Measurements from ENCODE around the gene FAAP100. TPM values are rescaled to one million over a fixed set of nuclear protein-coding genes. Genes with fewer than 3 reads are reported as not detected.

Gene FAAP100
- polyA plus RNA-seq, 1 donor (not counting 4 experiments of a cell fraction or from before 2014, with no cell fraction given) = 3.8 TPM

DNA sequence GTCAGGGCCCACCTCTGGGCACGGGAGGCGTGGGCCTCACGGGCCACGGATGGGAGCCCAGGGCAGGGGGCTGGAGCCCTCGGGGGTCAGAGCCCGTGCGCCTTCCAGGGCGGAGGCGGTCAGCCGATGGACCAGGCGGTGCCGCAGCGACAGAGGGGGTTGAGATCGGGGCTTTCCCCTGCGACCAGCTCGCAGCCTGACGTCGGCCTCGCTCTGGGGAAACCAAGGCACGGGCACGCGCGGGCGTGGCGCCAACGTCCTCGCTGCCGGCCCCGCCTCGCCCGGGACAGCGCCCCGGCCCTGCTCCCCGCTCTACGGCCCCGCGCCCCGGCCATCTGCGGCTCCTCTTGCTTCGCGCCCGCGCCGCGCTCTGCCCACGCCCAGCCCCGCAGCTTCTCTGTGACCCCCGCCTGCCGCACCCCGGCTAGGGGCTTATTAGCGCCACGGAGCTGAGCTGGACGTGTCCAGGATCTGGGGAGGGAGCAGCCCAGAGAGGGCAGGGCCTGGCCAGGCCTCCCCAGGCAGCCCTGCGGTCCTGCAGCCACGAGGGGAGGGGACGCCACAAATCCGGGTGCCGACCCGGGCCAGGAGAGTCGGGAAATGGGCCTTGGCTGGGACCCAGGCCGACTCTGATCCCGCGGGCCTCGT is 53.1 kb downstream of the FAAP100 start:
- Histone ChIP-seq H2AFZ (ENCODE audit: control insufficient read depth, low read length) (no peak overlapping the region), H3K27ac (ENCODE audit: control insufficient read depth, insufficient read depth, low read length) (no peak overlapping the region), H4K20me1 (ENCODE audit: control insufficient read depth, extremely low read depth, insufficient read depth, low read length) (no peaks in the 10 kb centered on the region), H3K9me3 (ENCODE audit: control insufficient read depth, low read depth, low read length) (no peaks in the 10 kb centered on the region), H3K4me1 (ENCODE audit: control insufficient read depth, extremely low read depth, insufficient read depth, low read length) (no peaks in the 10 kb centered on the region), H3K4me2 (ENCODE audit: control insufficient read depth, extremely low read depth, insufficient read depth, low read depth, low read length) (no peak overlapping the region), H3K9ac (ENCODE audit: control insufficient read depth, extremely low read depth, insufficient read depth, low read length) (no peak overlapping the region), H3K27me3 (ENCODE audit: control insufficient read depth, extremely low read depth, insufficient read depth, low read length) (peaks cover 28% of the 10 kb centered on the region), H3K36me3 (ENCODE audit: control insufficient read depth in 2 of 2, extremely low read depth in 1 of 2, insufficient read depth in 2 of 2, low read length in 2 of 2) (no peaks in the 10 kb centered on the region), H3K9me1 (ENCODE audit: control insufficient read depth, extremely low read depth, insufficient read depth, low read length) (no peaks in the 10 kb centered on the region), H3K79me2 (ENCODE audit: control insufficient read depth, insufficient read depth, low read length) (no peaks in the 10 kb centered on the region), H3K4me3 (ENCODE audit: control insufficient read depth in 2 of 3, extremely low read depth in 1 of 3, insufficient read depth in 2 of 3, low read depth in 1 of 3, low read length in 3 of 3) (no peak overlapping the region)
- no peak for TF ChIP-seq EZH2 (IDR thresholded peaks at IDR 0.05; ENCODE audit: low read length)
- TF ChIP-seq, protein P1, sequence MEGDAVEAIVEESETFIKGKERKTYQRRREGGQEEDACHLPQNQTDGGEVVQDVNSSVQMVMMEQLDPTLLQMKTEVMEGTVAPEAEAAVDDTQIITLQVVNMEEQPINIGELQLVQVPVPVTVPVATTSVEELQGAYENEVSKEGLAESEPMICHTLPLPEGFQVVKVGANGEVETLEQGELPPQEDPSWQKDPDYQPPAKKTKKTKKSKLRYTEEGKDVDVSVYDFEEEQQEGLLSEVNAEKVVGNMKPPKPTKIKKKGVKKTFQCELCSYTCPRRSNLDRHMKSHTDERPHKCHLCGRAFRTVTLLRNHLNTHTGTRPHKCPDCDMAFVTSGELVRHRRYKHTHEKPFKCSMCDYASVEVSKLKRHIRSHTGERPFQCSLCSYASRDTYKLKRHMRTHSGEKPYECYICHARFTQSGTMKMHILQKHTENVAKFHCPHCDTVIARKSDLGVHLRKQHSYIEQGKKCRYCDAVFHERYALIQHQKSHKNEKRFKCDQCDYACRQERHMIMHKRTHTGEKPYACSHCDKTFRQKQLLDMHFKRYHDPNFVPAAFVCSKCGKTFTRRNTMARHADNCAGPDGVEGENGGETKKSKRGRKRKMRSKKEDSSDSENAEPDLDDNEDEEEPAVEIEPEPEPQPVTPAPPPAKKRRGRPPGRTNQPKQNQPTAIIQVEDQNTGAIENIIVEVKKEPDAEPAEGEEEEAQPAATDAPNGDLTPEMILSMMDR (optimal IDR thresholded peaks at IDR 0.05 in 1 of 3, IDR thresholded peaks at IDR 0.05 in 1 of 3, conservative IDR thresholded peaks at IDR 0.05 in 1 of 3; ENCODE audit: extremely low read depth in 1 of 3, insufficient read depth in 2 of 3, low read length in 3 of 3) = no peak
- no peak for DNase-seq (ENCODE audit: low read depth, low spot score)
- dilution Hi-C loops (cut with MboI; ENCODE audit: extremely low pct_ligation_motif_present, low sequenced_read_pairs) = no loop called here
- no peak for FAIRE-seq

DNA sequence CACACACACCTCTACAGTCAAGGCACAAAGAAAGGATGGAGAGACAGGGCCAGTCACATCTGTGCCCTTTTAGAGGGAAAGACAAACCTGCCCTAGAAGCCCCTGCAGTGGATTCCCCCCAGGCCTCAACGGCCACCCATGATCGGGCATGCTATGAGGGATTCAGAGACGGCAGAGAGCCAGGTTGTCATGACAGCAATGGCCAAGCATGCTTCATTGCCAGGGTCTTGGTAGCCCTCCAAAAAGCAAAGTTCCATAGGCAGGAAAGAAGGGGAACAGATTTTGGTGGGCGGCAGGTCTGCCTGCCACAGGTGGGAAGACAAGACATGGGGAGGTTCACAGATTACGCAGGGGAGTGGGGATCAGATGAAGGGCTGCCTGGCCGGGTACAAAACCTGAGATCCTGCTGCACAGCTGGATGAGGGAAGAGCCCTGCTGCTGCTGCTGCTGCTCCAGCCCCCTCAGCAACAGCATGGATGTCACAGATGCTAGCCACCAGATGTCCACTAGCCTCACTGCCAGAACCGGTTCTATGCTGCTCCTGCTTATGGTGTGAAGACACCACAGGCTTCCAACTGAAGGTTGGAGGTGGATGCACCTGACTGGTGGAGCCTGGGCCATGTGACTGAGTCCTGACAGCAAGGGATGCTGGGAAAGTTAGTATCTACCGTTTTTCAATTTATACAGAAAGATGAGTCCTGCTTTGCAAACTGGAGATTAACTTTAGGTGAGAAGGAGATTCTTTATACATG is 57.4 kb downstream of the FAAP100 start:
- H3K27me3 ChIP-seq (ENCODE audit: control insufficient read depth, extremely low read depth, insufficient read depth, low read length) = peaks cover 39% of the 10 kb centered on the region
- no peaks in the 10 kb centered on the region for H3K79me2 ChIP-seq (ENCODE audit: control insufficient read depth, insufficient read depth, low read length)
- TF ChIP-seq, protein P1 (optimal IDR thresholded peaks at IDR 0.05 in 1 of 3, IDR thresholded peaks at IDR 0.05 in 1 of 3, conservative IDR thresholded peaks at IDR 0.05 in 1 of 3; ENCODE audit: extremely low read depth in 1 of 3, insufficient read depth in 2 of 3, low read length in 3 of 3) = no peak
- TF ChIP-seq EZH2 (IDR thresholded peaks at IDR 0.05; ENCODE audit: low read length) = no peak
- no peaks in the 10 kb centered on the region for H3K36me3 ChIP-seq (ENCODE audit: control insufficient read depth in 2 of 2, extremely low read depth in 1 of 2, insufficient read depth in 2 of 2, low read length in 2 of 2)
- H3K9ac ChIP-seq (ENCODE audit: control insufficient read depth, extremely low read depth, insufficient read depth, low read length) = no peak overlapping the region
- DNase-seq (ENCODE audit: low read depth, low spot score) (no peak), FAIRE-seq (no peak)
- no peaks in the 10 kb centered on the region for H3K9me1 ChIP-seq (ENCODE audit: control insufficient read depth, extremely low read depth, insufficient read depth, low read length)
- H3K4me1 ChIP-seq (ENCODE audit: control insufficient read depth, extremely low read depth, insufficient read depth, low read length) = no peaks in the 10 kb centered on the region
- H3K27ac ChIP-seq (ENCODE audit: control insufficient read depth, insufficient read depth, low read length) = no peak overlapping the region
- H3K4me2 ChIP-seq (ENCODE audit: control insufficient read depth, extremely low read depth, insufficient read depth, low read depth, low read length) = no peak overlapping the region
- H2AFZ ChIP-seq (ENCODE audit: control insufficient read depth, low read length) = no peak overlapping the region
- no peaks in the 10 kb centered on the region for H3K9me3 ChIP-seq (ENCODE audit: control insufficient read depth, low read depth, low read length)
- no peak overlapping the region for H3K4me3 ChIP-seq (ENCODE audit: control insufficient read depth in 2 of 3, extremely low read depth in 1 of 3, insufficient read depth in 2 of 3, low read depth in 1 of 3, low read length in 3 of 3)
- no peaks in the 10 kb centered on the region for H4K20me1 ChIP-seq (ENCODE audit: control insufficient read depth, extremely low read depth, insufficient read depth, low read length)
- dilution Hi-C loops (cut with MboI; ENCODE audit: extremely low pct_ligation_motif_present, low sequenced_read_pairs) = no loop called here
